Tibial nerve (tissue), 4 donors: ENCODE measurements around the gene TIGD4. TPM values are rescaled to one million over a fixed set of nuclear protein-coding genes. Genes with fewer than 3 reads are reported as not detected.

Source experiments
- DNase-seq, 2 donors: peaks; one replicate each; pipeline ENCODE4 v3.0.0-alpha.2; 2019; ENCODE audit warnings: low spot score in 2 of 2
- H3K27ac ChIP-seq, 4 donors: fragments of 200-600 bp; sonication (generic) in 3 of 4; one replicate each; pipeline ENCODE4 v1.5.1; 2017 to 2019; ENCODE audit warnings: mild to moderate bottlenecking in 1 of 4
- H3K27me3 ChIP-seq, 2 donors: fragments of 200-600 bp; sonication (generic) in 1 of 2; one replicate each; pipeline versions ENCODE4 v1.5.1 to v1.6.0; 2017 to 2019
- H3K36me3 ChIP-seq, 3 donors: fragments of 200-600 bp; sonication (generic); one replicate each; pipeline ENCODE4 v1.5.1; 2018 to 2019
- H3K4me1 ChIP-seq, 4 donors: fragments of 200-600 bp; sonication (generic) in 3 of 4; one replicate each; pipeline ENCODE4 v1.5.1; 2017 to 2019
- H3K4me3 ChIP-seq, 4 donors: fragments of 200-600 bp; sonication (generic) in 3 of 4; one replicate each; pipeline ENCODE4 v1.5.1; 2017 to 2019; ENCODE audit warnings: mild to moderate bottlenecking in 1 of 4, moderate library complexity in 1 of 4
- H3K9me3 ChIP-seq, 4 donors: fragments of 200-600 bp; sonication (generic) in 3 of 4; one replicate each; pipeline ENCODE4 v1.5.1; 2017 to 2019
- EP300 ChIP-seq, 2 donors: sonication (generic); formaldehyde crosslinking; IDR thresholded peaks; one replicate each; pipeline ENCODE4 v1.6.1; 2017; ENCODE audit warnings: antibody characterized with exemption in 2 of 2, mild to moderate bottlenecking in 1 of 2
- POLR2A ChIP-seq, 2 donors: fragments of 450-650 bp; IDR thresholded peaks; one replicate each; pipeline ENCODE4 v1.6.1; 2017; ENCODE audit warnings: antibody characterized with exemption in 2 of 2, mild to moderate bottlenecking in 2 of 2, moderate library complexity in 2 of 2
- WGBS, 2 donors: methylation state at CpG; one replicate each; pipeline ENCODE4 v1.1.5; 2018; 5-methylcytosine and 5-hydroxymethylcytosine counted together
- total RNA-seq, 4 donors: library from RNA; depleted of rRNA; stranded (reverse); fragments of >200 nt; gene quantifications; one replicate each; pipeline ENCODE4 v1.1.0, GENCODE V29; 2016
- TF ChIP-seq, protein P1 (sequence below), 5 experiments: fragments of 200-600 bp in 3 of 5; fragments of 450-650 bp in 2 of 5; sonication (generic) in 3 of 5; IDR thresholded peaks; one replicate each; pipeline ENCODE4 v1.5.1; 2016 to 2019; ENCODE audit warnings: antibody characterized with exemption in 5 of 5, mild to moderate bottlenecking in 3 of 5, moderate library complexity in 2 of 5

Gene TIGD4
- total RNA-seq, 4 donors from 2014 or later, result 0.90 to 1.9 (median 1.4) TPM

DNA sequence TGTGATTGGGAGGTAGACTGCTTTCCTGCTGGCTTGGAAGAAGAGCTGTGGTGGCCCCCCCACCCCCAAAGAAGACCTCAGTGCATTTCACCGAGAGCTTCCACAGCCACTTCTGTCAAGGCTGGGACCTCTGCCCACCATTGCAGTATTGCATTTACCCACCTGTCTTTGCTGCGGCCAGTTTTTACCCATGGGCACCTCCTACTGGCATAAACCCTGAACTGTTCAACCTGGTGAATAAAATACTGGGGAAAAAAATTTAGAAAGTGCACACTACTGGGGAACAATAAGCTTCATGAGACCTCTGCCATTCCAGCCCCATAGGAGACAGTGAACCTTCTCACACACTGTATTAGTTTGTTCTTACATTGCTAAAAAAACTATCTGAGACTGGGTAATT is 40.5 kb upstream of the TIGD4 start:
- H3K27me3 ChIP-seq, result no peaks in the 10 kb centered on the region
- TF ChIP-seq EP300 (IDR thresholded peaks at IDR 0.05) (no peak), POLR2A (IDR thresholded peaks at IDR 0.05) (no peak)
- TF ChIP-seq, protein P1, sequence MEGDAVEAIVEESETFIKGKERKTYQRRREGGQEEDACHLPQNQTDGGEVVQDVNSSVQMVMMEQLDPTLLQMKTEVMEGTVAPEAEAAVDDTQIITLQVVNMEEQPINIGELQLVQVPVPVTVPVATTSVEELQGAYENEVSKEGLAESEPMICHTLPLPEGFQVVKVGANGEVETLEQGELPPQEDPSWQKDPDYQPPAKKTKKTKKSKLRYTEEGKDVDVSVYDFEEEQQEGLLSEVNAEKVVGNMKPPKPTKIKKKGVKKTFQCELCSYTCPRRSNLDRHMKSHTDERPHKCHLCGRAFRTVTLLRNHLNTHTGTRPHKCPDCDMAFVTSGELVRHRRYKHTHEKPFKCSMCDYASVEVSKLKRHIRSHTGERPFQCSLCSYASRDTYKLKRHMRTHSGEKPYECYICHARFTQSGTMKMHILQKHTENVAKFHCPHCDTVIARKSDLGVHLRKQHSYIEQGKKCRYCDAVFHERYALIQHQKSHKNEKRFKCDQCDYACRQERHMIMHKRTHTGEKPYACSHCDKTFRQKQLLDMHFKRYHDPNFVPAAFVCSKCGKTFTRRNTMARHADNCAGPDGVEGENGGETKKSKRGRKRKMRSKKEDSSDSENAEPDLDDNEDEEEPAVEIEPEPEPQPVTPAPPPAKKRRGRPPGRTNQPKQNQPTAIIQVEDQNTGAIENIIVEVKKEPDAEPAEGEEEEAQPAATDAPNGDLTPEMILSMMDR (IDR thresholded peaks at IDR 0.05), result no peak
- peaks cover 0 to 19% (median 0%) of the 10 kb centered on the region in 3 donors for H3K36me3 ChIP-seq
- H3K4me1 ChIP-seq, result no peaks in the 10 kb centered on the region
- H3K27ac ChIP-seq, result no peak overlapping the region
- no peaks in the 10 kb centered on the region for H3K9me3 ChIP-seq
- WGBS, 2 donors, result 96 to 97% methylated on average over 2 of the region's 2 CpGs
- no peak overlapping the region for H3K4me3 ChIP-seq
- no peak for DNase-seq

DNA sequence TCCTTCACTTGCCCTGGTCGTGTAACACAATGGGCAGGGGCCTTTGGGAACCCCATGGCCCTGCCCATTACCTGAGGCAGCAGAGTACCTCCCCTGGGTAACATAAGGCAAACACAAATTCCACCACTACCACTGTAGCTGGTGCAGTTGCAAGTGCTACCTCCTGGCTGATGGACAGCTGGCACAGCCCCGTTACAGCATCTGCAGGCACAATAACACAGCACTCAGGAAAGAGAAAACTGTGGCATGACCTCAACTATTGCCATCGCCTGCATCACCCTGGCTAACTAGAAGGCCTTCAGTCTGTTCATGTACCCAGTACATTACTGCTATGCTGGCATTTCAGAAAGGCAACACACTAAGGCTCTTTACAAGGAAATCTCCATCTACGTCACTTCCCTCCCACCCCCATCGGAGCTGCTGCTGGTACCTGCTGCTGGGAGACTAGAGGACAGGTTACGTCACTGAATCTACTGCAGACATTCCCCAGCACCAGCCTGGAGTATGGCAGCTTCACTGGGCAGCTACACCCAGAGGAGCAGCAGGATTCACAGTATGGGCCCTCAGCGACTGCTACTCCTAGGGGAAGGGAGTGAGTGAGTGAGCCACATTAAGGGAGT is 39.6 kb upstream of the TIGD4 start:
- DNase-seq, result no peak
- peaks cover 0 to 28% (median 0%) of the 10 kb centered on the region in 3 donors for H3K36me3 ChIP-seq
- WGBS, 2 donors, result 92 to 93% methylated on average over 7 of the region's 7 CpGs

DNA sequence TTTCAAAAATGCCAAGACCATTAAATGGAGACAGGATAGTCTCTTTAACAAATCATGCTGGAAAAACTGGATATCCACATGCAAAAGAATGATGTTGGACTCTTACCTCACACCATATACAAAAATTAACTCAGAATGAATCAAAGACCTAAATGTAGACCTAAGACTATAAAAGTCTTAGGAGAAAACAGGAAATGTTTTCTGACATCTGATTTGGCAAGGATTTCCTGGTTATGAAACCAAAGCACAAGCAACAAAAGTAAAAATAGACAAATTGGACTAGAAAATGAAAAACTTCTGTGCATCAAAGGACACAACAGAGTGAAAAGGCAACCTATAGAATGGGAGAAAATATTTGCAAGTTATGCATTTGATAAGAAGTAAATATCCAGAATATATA is 37.8 kb upstream of the TIGD4 start:
- Histone ChIP-seq H3K27me3 (no peaks in the 10 kb centered on the region), H3K27ac (no peak overlapping the region), H3K36me3 (peaks cover 0 to 41% (median 0%) of the 10 kb centered on the region in 3 donors), H3K4me1 (no peaks in the 10 kb centered on the region), H3K9me3 (peaks cover 0 to 12% (median 0%) of the 10 kb centered on the region in 4 donors), H3K4me3 (no peak overlapping the region)
- DNase-seq, result no peak
- TF ChIP-seq EP300 (IDR thresholded peaks at IDR 0.05), result no peak
- TF ChIP-seq, protein P1 (IDR thresholded peaks at IDR 0.05), result no peak
- TF ChIP-seq POLR2A (IDR thresholded peaks at IDR 0.05), result no peak

More for the DNA sequence above, 39.6 kb upstream of the TIGD4 start:
- Histone ChIP-seq H3K27ac (no peak overlapping the region), H3K27me3 (no peaks in the 10 kb centered on the region), H3K9me3 (peaks cover 0 to 6% (median 0%) of the 10 kb centered on the region in 4 donors), H3K4me1 (no peaks in the 10 kb centered on the region), H3K4me3 (no peak overlapping the region)
- TF ChIP-seq POLR2A (IDR thresholded peaks at IDR 0.05), result no peak
- TF ChIP-seq EP300 (IDR thresholded peaks at IDR 0.05), result no peak
- TF ChIP-seq, protein P1 (IDR thresholded peaks at IDR 0.05), result no peak

DNA sequence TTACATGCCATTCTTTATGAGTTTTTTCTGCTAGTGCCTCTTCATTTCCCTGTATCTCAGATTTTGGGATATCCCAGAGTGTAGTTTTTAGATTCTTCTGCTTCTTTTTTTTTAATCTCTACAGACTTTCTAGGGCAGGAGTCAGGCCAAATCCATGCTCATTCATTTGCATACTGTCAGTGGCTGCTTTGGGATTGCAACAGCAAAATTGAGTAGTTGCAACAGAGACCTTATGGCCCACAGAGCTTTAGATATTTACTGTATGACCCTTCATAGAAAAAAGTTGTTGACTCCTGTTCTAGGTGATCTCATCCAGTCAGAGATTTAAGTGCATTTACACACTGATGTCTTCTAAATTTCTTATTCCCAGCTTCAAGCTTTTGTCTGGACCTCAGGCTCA is 35.5 kb upstream of the TIGD4 start:
- peaks cover 0 to 45% (median 0%) of the 10 kb centered on the region in 3 donors for H3K36me3 ChIP-seq
- no peak overlapping the region for H3K27ac ChIP-seq
- no peak overlapping the region for H3K4me3 ChIP-seq
- peaks cover 0 to 12% (median 0%) of the 10 kb centered on the region in 4 donors for H3K9me3 ChIP-seq
- no peaks in the 10 kb centered on the region for H3K4me1 ChIP-seq
- no peak for DNase-seq
- no peaks in the 10 kb centered on the region for H3K27me3 ChIP-seq
- TF ChIP-seq, protein P1 (IDR thresholded peaks at IDR 0.05), result no peak
- TF ChIP-seq EP300 (IDR thresholded peaks at IDR 0.05) (no peak), POLR2A (IDR thresholded peaks at IDR 0.05) (no peak)

DNA sequence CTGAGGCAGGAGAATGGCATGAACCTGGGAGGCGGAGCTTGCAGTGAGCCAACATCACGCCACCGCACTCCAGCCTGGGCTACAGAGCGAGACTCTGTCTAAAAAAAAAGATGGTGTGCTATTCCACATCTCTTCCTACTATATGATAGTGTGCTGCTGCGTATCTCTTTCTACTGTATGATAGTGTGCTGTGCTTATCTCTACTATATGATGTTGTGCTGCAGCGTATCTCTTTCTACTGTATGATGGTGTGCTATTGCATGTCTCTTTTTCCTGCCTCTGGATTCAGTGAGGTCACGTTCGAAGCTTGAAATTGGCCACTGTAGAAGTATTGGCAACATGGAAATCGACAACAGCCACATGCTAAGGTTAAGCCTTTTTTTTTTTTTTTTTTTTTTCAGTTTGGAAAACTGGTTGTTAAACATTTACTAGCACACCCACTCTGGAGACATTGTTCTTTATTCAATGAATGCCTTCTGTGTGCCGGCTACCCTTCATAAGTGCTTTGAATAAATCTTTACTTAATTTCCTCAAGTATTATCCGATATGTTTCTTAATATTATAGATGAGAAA is 31.3 kb upstream of the TIGD4 start:
- no peaks in the 10 kb centered on the region for H3K27me3 ChIP-seq
- peaks cover 0 to 30% (median 0%) of the 10 kb centered on the region in 3 donors for H3K36me3 ChIP-seq
- H3K4me3 ChIP-seq, result no peak overlapping the region
- WGBS, 2 donors, result 69 to 75% methylated on average over 11 of the region's 11 CpGs
- no peak overlapping the region for H3K27ac ChIP-seq
- H3K9me3 ChIP-seq, result peaks cover 0 to 12% (median 0%) of the 10 kb centered on the region in 4 donors
- peaks cover 0 to 18% (median 5%) of the 10 kb centered on the region in 4 donors for H3K4me1 ChIP-seq
- TF ChIP-seq EP300 (IDR thresholded peaks at IDR 0.05) (no peak), POLR2A (IDR thresholded peaks at IDR 0.05) (no peak)
- TF ChIP-seq, protein P1 (IDR thresholded peaks at IDR 0.05), result no peak
- DNase-seq, result no peak
